ENCODE measurements around the gene ASTN1.

ASTN1 gene

DNA sequence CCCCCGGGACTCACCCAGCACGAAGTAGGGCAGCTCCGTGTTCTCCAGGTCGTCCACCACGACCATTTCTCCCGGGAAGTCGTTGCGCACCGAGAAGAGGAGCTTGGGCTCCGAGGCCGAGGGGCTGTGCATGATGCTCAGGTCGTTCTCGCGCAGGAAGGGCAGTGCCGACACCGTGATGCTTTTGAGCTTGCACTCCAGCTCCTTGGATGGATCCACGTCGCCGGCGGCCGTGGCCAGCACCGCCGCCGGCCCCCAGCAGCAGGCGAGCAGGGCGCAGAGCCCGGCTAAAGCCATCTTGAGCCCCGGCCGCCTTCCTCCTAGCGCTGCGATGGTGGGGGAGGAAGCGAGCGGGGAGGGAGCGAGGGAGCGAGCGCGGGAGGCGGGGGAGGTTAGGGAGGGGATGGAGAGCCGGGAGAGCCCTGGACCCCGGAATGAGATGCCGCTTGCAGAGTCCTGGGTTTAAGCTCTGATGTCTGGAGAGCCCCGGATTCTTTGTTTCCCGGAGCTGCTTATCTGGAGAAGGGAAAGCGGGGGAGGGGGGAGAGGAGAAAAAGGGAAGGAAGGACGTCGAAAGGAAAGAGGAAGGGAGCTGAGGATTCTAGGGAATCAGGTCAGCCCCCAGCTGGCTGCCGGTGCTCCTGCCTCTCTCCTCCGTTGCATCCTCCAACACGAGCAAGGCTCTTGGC is at the start of gene ASTN1:
Gene ASTN1, minus strand, starts transcription at position 333 of the 689 bp plus-strand sequence. Its CDS starts 36 bp downstream, at position 297.
- peak within 1 kb of the TSS; percentile 85 for H3K4me3 ChIP-seq (ENCODE audit: low read depth, low read length)
- H3K27me3 ChIP-seq (ENCODE audit: control insufficient read depth, insufficient read depth, low read length) = peaks cover 80% of the 10 kb centered on the region
- no peaks in the 10 kb centered on the region for H3K9me3 ChIP-seq (ENCODE audit: control insufficient read depth, insufficient read depth, low read length)

GRCh38 chr1:177211231-177211630 is 46.7 kb upstream of the ASTN1 start:
- H3K4me1 ChIP-seq (ENCODE audit: control insufficient read depth, insufficient read depth, low read length) = no peaks in the 10 kb centered on the region
- H3K36me3 ChIP-seq (ENCODE audit: control insufficient read depth, insufficient read depth, low read length) = no peaks in the 10 kb centered on the region
- H3K9ac ChIP-seq (ENCODE audit: low read depth, low read length) = no peak overlapping the region
- H3K4me3 ChIP-seq (ENCODE audit: low read depth, low read length) = no peak overlapping the region
- H3K27me3 ChIP-seq (ENCODE audit: control insufficient read depth, insufficient read depth, low read length) = peaks cover 45% of the 10 kb centered on the region
- H3K9me3 ChIP-seq (ENCODE audit: control insufficient read depth, insufficient read depth, low read length) = no peaks in the 10 kb centered on the region

More for the DNA sequence above, at the start of gene ASTN1:
- Histone ChIP-seq H3K4me1 (ENCODE audit: control insufficient read depth, insufficient read depth, low read length) (peaks cover 5% of the 10 kb centered on the region), H3K9ac (ENCODE audit: low read depth, low read length) (peak within 1 kb of the TSS; percentile 58), H3K36me3 (ENCODE audit: control insufficient read depth, insufficient read depth, low read length) (no peaks in the 10 kb centered on the region)

- Histone ChIP-seq H3K36me3 (ENCODE audit: control insufficient read depth, insufficient read depth, low read length) (peaks cover 2% of the 10 kb centered on the region), H3K9me3 (ENCODE audit: control insufficient read depth, insufficient read depth, low read length) (no peaks in the 10 kb centered on the region), H3K27me3 (ENCODE audit: control insufficient read depth, insufficient read depth, low read length) (peaks cover 49% of the 10 kb centered on the region), H3K4me3 (ENCODE audit: low read depth, low read length) (no peak overlapping the region), H3K4me1 (ENCODE audit: control insufficient read depth, insufficient read depth, low read length) (no peaks in the 10 kb centered on the region), H3K9ac (ENCODE audit: low read depth, low read length) (no peak overlapping the region)
Measured at GRCh38 chr1:177210071-177210470, 45.6 kb upstream of the ASTN1 start.

- H3K9ac ChIP-seq (ENCODE audit: low read depth, low read length) = no peak overlapping the region
- no peaks in the 10 kb centered on the region for H3K9me3 ChIP-seq (ENCODE audit: control insufficient read depth, insufficient read depth, low read length)
- H3K27me3 ChIP-seq (ENCODE audit: control insufficient read depth, insufficient read depth, low read length) = peaks cover 49% of the 10 kb centered on the region
- H3K4me3 ChIP-seq (ENCODE audit: low read depth, low read length) = no peak overlapping the region
- H3K4me1 ChIP-seq (ENCODE audit: control insufficient read depth, insufficient read depth, low read length) = no peaks in the 10 kb centered on the region
- peaks cover 2% of the 10 kb centered on the region for H3K36me3 ChIP-seq (ENCODE audit: control insufficient read depth, insufficient read depth, low read length)
Measured at GRCh38 chr1:177209357-177209756, 44.8 kb upstream of the ASTN1 start.

- no peak overlapping the region for H3K9ac ChIP-seq (ENCODE audit: low read depth, low read length)
- H3K27me3 ChIP-seq (ENCODE audit: control insufficient read depth, insufficient read depth, low read length) = peaks cover 49% of the 10 kb centered on the region
- no peaks in the 10 kb centered on the region for H3K4me1 ChIP-seq (ENCODE audit: control insufficient read depth, insufficient read depth, low read length)
- H3K4me3 ChIP-seq (ENCODE audit: low read depth, low read length) = no peak overlapping the region
- H3K36me3 ChIP-seq (ENCODE audit: control insufficient read depth, insufficient read depth, low read length) = peaks cover 2% of the 10 kb centered on the region
- H3K9me3 ChIP-seq (ENCODE audit: control insufficient read depth, insufficient read depth, low read length) = no peaks in the 10 kb centered on the region
Measured at GRCh38 chr1:177208920-177209319, 44.4 kb upstream of the ASTN1 start.

- H3K27me3 ChIP-seq (ENCODE audit: control insufficient read depth, insufficient read depth, low read length) = peaks cover 49% of the 10 kb centered on the region
- H3K9ac ChIP-seq (ENCODE audit: low read depth, low read length) = no peak overlapping the region
- H3K4me3 ChIP-seq (ENCODE audit: low read depth, low read length) = no peak overlapping the region
- H3K36me3 ChIP-seq (ENCODE audit: control insufficient read depth, insufficient read depth, low read length) = peaks cover 2% of the 10 kb centered on the region
- H3K9me3 ChIP-seq (ENCODE audit: control insufficient read depth, insufficient read depth, low read length) = no peaks in the 10 kb centered on the region
- H3K4me1 ChIP-seq (ENCODE audit: control insufficient read depth, insufficient read depth, low read length) = no peaks in the 10 kb centered on the region
Measured at GRCh38 chr1:177206831-177207355, 42.4 kb upstream of the ASTN1 start.

- no peaks in the 10 kb centered on the region for H3K36me3 ChIP-seq (ENCODE audit: control insufficient read depth, insufficient read depth, low read length)
- H3K27me3 ChIP-seq (ENCODE audit: control insufficient read depth, insufficient read depth, low read length) = no peaks in the 10 kb centered on the region
- no peaks in the 10 kb centered on the region for H3K4me1 ChIP-seq (ENCODE audit: control insufficient read depth, insufficient read depth, low read length)
- H3K9me3 ChIP-seq (ENCODE audit: control insufficient read depth, insufficient read depth, low read length) = no peaks in the 10 kb centered on the region
- no peak overlapping the region for H3K4me3 ChIP-seq (ENCODE audit: low read depth, low read length)
- H3K9ac ChIP-seq (ENCODE audit: low read depth, low read length) = no peak overlapping the region
Measured at GRCh38 chr1:177200290-177200689, 35.8 kb upstream of the ASTN1 start.

DNA sequence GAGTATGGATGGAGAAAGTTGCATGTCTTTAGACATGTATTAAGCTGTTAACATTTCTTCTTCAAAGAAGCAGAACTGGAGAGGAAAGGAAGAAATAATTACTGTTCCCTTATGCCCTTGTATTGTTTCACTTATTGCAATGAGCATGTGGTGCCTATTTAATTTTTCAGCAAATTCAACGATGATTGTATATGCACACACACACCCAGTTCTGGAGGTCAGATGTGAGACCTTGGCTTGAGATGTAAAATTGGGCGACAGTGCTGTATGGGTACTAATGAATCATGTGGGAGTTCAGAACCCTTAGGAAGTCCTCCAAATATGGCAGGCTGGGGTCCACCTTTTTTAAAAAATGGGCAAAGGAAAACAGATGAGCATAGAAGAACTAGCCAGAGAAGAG is 33.7 kb upstream of the ASTN1 start:
- no peaks in the 10 kb centered on the region for H3K9me3 ChIP-seq (ENCODE audit: control insufficient read depth, insufficient read depth, low read length)
- no peaks in the 10 kb centered on the region for H3K36me3 ChIP-seq (ENCODE audit: control insufficient read depth, insufficient read depth, low read length)
- H3K27me3 ChIP-seq (ENCODE audit: control insufficient read depth, insufficient read depth, low read length) = no peaks in the 10 kb centered on the region
- H3K4me3 ChIP-seq (ENCODE audit: low read depth, low read length) = no peak overlapping the region
- no peak overlapping the region for H3K9ac ChIP-seq (ENCODE audit: low read depth, low read length)
- no peaks in the 10 kb centered on the region for H3K4me1 ChIP-seq (ENCODE audit: control insufficient read depth, insufficient read depth, low read length)

GRCh38 chr1:177190308-177190970 is 25.9 kb upstream of the ASTN1 start:
- Histone ChIP-seq H3K9me3 (ENCODE audit: control insufficient read depth, insufficient read depth, low read length) (no peaks in the 10 kb centered on the region), H3K4me1 (ENCODE audit: control insufficient read depth, insufficient read depth, low read length) (no peaks in the 10 kb centered on the region), H3K36me3 (ENCODE audit: control insufficient read depth, insufficient read depth, low read length) (no peaks in the 10 kb centered on the region), H3K4me3 (ENCODE audit: low read depth, low read length) (no peak overlapping the region), H3K9ac (ENCODE audit: low read depth, low read length) (no peak overlapping the region), H3K27me3 (ENCODE audit: control insufficient read depth, insufficient read depth, low read length) (peaks cover 3% of the 10 kb centered on the region)

- no peaks in the 10 kb centered on the region for H3K9me3 ChIP-seq (ENCODE audit: control insufficient read depth, insufficient read depth, low read length)
Measured at GRCh38 chr1:177186639-177187038, 22.1 kb upstream of the ASTN1 start.

GRCh38 chr1:177185209-177185608 is 20.7 kb upstream of the ASTN1 start:
- Histone ChIP-seq H3K9ac (ENCODE audit: low read depth, low read length) (no peak overlapping the region), H3K36me3 (ENCODE audit: control insufficient read depth, insufficient read depth, low read length) (no peaks in the 10 kb centered on the region), H3K4me1 (ENCODE audit: control insufficient read depth, insufficient read depth, low read length) (peaks cover 4% of the 10 kb centered on the region), H3K4me3 (ENCODE audit: low read depth, low read length) (no peak overlapping the region), H3K9me3 (ENCODE audit: control insufficient read depth, insufficient read depth, low read length) (no peaks in the 10 kb centered on the region), H3K27me3 (ENCODE audit: control insufficient read depth, insufficient read depth, low read length) (peaks cover 13% of the 10 kb centered on the region)

More at GRCh38 chr1:177186639-177187038, 22.1 kb upstream of the ASTN1 start:
- H3K36me3 ChIP-seq (ENCODE audit: control insufficient read depth, insufficient read depth, low read length) = no peaks in the 10 kb centered on the region
- H3K4me1 ChIP-seq (ENCODE audit: control insufficient read depth, insufficient read depth, low read length) = peaks cover 4% of the 10 kb centered on the region
- peaks cover 3% of the 10 kb centered on the region for H3K27me3 ChIP-seq (ENCODE audit: control insufficient read depth, insufficient read depth, low read length)
- no peak overlapping the region for H3K9ac ChIP-seq (ENCODE audit: low read depth, low read length)
- no peak overlapping the region for H3K4me3 ChIP-seq (ENCODE audit: low read depth, low read length)

GRCh38 chr1:177183836-177184235 is 19.3 kb upstream of the ASTN1 start:
- H3K27me3 ChIP-seq (ENCODE audit: control insufficient read depth, insufficient read depth, low read length) = peaks cover 27% of the 10 kb centered on the region
- H3K4me3 ChIP-seq (ENCODE audit: low read depth, low read length) = no peak overlapping the region
- no peak overlapping the region for H3K9ac ChIP-seq (ENCODE audit: low read depth, low read length)
- H3K9me3 ChIP-seq (ENCODE audit: control insufficient read depth, insufficient read depth, low read length) = no peaks in the 10 kb centered on the region
- H3K4me1 ChIP-seq (ENCODE audit: control insufficient read depth, insufficient read depth, low read length) = peaks cover 4% of the 10 kb centered on the region
- H3K36me3 ChIP-seq (ENCODE audit: control insufficient read depth, insufficient read depth, low read length) = no peaks in the 10 kb centered on the region

Measured in iPS-15b (cell line).